GM18505 (cell line): ENCODE data around the gene SRF.

ENCODE experiments used
- ATAC-seq: cut with Tn5 transposase; IDR thresholded peaks from one replicate; pipeline ENCODE4 v1.9.1; 2021; ENCODE audit not compliant: unreplicated experiment
- POLR2A ChIP-seq: IDR thresholded peaks from 4 replicates; pipeline ENCODE4 v1.6.1; 2011; ENCODE audit warnings: borderline replicate concordance; ENCODE audit not compliant: insufficient read depth, insufficient read length; ENCODE audit errors: extremely low read depth

SRF gene

DNA sequence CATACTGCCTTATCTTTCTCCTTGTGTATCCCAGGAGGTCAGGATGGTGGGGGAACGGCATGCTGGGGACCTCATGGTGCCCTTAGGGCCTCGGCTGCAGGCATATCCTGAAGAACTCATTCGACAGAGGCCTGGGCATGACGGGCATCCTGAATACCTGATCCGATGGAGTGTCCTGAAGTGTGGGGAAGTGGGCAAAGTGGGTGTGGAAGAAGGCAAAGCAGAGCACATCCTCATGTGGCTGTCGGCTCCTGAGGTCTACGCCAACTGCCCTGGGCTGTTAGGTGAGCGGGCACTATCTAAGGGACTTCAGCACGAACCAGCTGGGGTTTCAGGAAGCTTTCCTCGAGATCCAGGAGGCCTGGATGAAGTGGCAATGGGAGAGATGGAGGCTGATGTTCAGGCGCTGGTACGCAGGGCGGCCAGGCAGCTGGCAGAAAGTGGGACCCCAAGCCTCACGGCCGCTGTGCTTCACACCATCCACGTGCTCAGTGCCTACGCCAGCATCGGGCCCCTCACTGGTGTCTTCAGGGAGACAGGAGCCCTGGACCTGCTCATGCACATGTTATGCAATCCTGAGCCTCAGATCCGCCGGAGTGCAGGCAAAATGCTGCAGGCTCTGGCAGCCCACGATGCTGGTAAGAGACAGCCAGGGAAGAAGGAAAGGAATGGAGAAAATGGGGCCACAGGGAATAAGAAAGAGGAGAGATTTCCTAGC lies 13.4 kb downstream of the SRF start:
- no peak for TF ChIP-seq POLR2A
- no peak for ATAC-seq

DNA sequence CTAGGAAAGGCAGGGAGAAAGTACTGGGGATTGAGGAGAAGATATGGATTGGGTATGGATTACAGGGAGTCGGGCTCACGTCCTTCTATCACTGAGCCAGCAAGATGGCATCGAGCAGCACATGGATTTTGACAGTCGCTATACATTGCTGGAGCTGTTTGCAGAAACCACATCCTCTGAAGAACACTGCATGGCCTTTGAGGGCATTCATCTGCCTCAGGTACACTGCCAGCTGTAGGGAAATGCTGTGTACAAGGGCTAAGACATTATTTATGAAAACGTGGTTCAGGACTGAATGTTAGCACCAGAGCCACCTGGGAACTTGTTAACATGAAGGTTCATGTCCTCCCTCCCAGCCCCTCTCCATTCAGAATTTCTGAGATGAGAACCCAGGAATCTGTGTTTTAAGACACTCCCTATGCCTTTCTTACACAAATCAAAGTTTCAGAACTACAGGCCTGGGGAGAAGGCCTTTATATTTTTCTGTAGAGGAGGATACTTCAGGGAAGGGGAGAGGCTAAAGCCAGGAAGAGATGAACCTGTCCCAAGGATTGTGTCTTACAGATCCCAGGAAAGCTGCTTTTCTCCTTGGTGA lies 14.4 kb downstream of the SRF start:
- TF ChIP-seq POLR2A: no peak
- ATAC-seq: no peak

DNA sequence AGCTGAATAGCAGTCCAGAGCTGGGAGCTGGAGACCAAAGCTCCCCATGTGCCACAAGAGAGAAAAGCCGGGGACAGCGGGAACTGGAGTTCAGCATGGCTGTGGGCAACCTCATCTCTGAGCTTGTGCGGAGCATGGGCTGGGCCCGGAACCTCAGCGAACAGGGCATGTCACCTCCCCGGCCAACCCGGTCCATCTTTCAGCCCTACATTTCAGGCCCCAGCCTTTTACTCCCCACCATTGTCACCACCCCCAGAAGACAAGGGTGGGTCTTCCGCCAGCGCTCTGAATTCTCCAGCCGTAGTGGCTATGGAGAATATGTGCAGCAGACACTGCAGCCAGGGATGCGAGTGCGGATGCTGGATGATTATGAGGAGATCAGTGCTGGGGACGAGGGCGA lies 14.9 kb downstream of the SRF start:
- ATAC-seq: no peak
- TF ChIP-seq POLR2A: no peak

DNA sequence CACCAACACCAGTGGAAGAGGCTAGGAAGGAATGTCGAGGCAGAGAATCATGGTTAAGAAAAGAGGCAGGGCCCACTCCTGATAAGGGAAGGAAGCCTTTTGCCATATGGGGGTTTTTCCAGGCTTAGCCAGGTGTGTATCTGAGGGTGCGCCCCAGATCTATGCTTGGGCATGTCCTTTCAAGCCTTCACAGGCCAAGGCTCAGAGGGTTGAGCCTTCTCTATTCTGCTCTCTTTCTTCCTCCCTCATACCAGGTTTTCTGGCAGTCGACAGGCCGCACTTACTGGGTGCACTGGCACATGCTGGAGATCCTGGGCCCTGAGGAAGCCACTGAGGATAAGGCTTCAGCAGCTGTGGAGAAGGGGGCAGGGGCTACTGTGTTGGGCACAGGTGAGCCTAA lies 15.6 kb downstream of the SRF start:
- ATAC-seq: no peak
- no peak for TF ChIP-seq POLR2A

DNA sequence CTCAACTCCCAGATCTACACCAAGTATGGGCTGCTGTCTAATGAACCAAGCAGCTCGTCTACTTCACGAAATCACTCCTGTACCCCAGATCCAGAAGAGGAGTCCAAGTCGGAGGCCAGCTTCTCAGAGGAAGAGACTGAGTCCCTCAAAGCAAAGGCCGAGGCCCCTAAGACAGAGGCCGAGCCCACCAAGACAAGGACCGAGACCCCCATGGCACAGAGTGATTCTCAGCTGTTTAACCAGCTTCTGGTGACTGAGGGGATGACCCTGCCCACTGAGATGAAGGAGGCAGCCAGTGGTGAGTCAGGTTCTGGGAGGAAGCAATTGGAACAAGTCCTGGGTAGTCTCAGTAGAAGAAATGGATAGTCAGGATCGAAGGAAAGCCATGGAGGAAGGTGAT lies 16.8 kb downstream of the SRF start:
- no peak for TF ChIP-seq POLR2A

DNA sequence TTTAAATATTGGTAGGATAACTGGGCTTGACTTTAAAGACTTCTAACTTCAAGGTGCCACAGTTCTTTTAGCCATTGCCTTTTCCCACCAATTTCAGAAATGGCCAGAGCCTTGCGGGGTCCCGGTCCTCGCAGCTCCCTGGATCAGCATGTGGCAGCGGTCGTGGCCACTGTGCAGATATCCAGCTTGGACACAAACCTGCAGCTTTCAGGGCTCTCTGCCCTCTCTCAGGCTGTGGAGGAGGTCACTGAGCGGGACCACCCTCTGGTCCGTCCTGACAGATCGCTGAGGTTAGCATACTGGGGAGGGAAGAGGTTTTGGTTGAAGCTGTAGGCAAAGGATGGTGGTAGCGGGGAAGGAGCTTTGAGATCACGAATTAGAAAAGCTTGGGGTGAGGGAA lies 17.4 kb downstream of the SRF start:
- ATAC-seq: no peak
- no peak for TF ChIP-seq POLR2A

More for the DNA sequence above, 16.8 kb downstream of the SRF start:
- no peak for ATAC-seq

DNA sequence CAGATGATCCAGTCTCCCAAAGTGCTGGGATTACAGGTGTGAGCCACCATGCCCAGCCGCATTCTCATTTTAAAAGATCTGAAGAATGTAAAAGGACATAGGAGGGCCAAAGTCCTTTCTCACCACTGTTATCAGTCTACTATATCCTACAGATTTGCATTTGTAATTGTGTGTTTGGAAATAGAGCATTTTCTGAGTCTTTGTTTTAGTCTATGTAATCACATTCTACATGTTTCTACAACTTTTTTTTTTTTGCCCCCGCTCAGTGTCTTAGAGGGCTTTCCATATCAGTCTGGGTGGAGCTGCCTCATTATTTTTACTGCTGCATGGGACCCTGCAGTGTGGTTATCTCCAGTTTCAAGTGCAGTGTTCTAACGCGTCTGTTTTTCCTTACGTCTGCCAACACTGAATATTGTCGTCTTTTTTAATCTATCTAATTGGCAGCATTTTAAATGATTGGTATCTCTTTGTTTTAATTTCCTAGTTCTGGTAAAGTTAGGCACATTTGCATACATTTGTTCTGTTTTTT lies 18.8 kb downstream of the SRF start:
- no peak for TF ChIP-seq POLR2A
- no peak for ATAC-seq

DNA sequence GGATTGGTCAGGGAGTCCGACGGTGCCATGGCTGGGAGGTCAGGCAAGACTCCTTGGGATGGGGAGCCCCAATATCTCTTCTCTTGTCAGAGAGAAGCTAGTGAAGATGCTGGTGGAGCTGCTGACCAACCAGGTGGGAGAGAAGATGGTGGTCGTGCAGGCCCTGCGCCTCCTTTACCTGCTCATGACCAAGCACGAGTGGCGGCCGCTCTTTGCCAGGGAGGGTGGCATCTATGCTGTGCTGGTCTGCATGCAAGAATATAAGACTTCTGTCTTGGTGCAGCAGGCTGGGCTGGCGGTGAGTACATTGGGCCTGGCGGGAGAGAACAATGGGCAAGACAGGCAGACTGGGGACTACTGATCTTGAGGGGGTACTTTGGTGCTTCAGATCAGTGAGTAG lies 21.8 kb downstream of the SRF start:
- no peak for TF ChIP-seq POLR2A
- no peak for ATAC-seq

DNA sequence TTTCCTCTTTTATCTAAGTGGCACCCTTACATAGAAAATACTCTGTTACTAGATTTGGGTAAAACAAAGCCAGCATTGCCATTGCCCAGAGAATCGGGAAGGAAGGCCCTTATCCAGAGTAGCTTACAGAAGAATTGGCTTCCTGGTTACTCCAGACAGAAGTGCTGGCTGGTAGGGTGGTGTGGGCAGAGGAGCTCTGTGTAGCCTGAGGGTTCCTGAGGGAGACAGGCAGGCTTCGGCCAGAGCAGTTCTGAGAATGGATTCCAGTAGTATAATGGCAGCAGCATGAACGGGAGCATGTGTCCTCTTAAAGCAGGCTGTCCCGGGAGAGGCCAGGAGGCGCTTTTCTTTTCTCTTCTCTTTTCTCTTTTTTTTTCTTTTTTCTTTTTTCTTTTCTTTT lies 22.9 kb downstream of the SRF start:
- ATAC-seq: no peak
- no peak for TF ChIP-seq POLR2A

DNA sequence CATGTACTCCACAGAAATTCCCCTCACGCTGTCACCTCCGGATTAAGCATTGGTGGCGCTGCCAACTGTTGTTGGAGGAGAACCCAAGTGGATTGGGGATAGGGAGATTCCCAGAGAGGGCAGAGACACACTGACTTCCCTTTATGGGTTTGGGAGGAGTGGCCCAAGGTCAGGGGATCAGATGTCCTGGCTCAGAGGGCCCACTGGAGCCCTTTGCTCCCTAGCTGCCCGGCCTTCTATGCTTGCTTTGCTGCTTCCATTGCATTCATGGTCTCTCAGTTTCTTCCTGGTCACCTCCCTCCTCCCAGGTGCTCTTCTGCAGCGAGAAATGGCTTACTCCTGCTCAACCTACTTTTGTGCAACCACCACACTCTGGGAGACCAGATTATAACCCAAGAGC lies 25.3 kb downstream of the SRF start:
- TF ChIP-seq POLR2A: no peak
- no peak for ATAC-seq

DNA sequence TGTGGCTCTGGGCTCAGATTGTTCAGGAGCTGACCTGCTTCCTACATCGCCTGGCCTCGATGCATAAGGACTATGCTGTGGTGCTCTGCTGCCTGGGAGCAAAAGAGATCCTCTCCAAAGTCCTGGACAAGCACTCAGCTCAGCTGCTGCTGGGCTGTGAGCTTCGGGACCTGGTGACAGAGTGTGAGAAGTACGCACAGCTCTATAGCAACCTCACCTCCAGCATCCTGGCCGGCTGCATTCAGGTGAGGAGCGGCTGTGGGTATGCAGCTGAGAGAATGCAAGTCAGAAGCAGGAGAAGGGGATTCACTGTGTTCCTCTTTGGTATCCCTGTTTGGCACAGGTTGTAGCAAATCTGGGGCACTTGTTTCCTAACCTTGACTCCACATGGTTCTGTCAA lies 28.8 kb downstream of the SRF start:
- no peak for ATAC-seq
- no peak for TF ChIP-seq POLR2A

DNA sequence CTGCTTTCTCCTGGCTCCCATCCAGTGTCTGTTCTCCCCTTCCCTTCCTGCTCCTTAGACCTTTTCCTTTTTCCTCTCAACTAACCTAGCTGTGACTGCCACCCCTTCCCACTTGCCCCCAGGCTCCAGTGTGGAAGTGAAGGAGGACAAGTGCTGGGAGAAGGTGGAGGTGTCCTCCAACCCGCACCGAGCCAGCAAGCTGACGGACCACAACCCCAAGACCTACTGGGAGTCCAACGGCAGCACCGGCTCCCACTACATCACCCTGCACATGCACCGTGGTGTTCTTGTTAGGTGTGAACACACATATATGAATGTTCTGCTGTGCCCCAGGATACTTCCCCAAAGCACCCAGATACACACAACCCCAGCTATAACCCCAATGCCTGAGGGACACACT lies 29.5 kb downstream of the SRF start:
- TF ChIP-seq POLR2A: no peak
- ATAC-seq: no peak

DNA sequence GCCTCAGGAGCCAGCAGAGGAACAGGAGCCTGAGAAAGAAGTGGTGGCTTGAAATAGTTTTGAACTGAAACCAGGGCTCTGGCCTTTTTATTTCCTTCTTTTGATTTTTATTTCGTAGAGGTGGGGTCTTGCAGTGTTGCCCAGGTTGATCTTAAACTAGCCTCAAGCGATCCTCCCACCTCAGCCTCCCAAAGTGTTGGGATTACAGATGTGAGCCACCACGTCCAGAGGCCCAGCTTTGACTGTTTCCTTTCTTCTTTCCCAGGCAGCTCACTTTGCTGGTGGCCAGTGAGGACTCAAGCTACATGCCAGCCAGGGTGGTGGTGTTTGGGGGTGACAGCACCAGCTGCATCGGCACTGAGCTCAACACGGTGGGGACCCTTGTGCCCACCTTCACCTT lies 31.4 kb downstream of the SRF start:
- no peak for ATAC-seq

DNA sequence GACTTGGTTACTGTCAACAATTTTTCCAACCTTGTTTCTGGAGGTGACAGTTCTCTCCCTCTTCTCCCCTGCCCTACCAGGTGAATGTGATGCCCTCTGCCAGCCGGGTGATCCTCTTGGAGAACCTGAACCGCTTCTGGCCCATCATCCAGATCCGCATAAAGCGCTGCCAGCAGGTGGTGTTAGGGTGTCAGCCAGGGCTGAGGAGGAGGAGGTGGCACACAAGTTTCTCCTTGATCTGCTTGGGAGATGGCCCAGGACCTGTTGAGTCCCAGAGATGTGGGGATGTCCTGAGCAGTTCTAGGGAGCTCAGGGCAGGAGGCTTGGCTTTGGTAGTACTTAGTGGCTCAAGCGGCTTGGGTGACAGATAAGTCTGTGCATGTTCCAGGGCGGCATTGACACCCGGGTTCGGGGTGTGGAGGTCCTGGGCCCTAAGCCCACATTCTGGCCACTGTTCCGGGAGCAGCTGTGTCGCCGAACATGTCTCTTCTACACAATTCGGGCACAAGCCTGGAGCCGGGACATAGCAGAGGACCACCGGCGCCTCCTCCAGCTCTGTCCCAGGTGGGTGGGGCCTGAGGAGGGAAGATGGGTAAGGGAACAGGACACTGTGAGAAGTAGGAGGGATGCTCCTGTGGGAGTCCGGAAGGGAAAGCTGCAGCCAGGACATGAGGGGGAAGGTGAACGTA lies 32.1 kb downstream of the SRF start:
- no peak for TF ChIP-seq POLR2A
- ATAC-seq: no peak

More for the DNA sequence above, 31.4 kb downstream of the SRF start:
- TF ChIP-seq POLR2A: no peak
